ENCODE measurements around the gene NAA25. TPM values are rescaled to one million over a fixed set of nuclear protein-coding genes. Genes with fewer than 3 reads are reported as not detected.

NAA25 gene
- total and polyA plus RNA-seq, 2 of the 4 experiments (the other 2 are of a cell fraction): 10.3 to 25.5 TPM

GRCh38 chr12:112149596-112149995 lies 41.0 kb upstream of the NAA25 start:
- no peak overlapping the region for H4K5ac ChIP-seq (ENCODE audit: low read depth, low read length)
- peaks cover 12% of the 10 kb centered on the region for H3K9me1 ChIP-seq (ENCODE audit: insufficient read depth, low read length)
- no peak overlapping the region for H3K18ac ChIP-seq (ENCODE audit: low read depth, low read length)
- no peak overlapping the region for H3K4me2 ChIP-seq (ENCODE audit: low read depth, low read length)
- WGBS, 2 experiments (ENCODE audit: extremely low coverage in 2 of 2, insufficient read length in 1 of 2): 100% methylated on average over 1 of the region's 5 CpGs; no CpG with 5 or more reads in 1 of the 2 experiments
- H3K9me3 ChIP-seq (ENCODE audit: control insufficient read depth, insufficient read depth, low read length): no peaks in the 10 kb centered on the region
- H2BK15ac ChIP-seq (ENCODE audit: low read depth, low read length): no peak overlapping the region
- no peak overlapping the region for H3K14ac ChIP-seq (replicated peaks; ENCODE audit: low read depth, low read length)
- BruUV-seq (replicated peaks): no TSS peak
- H4K8ac ChIP-seq (ENCODE audit: low read depth in 2 of 2, low read length in 2 of 2): no peak overlapping the region
- TF ChIP-seq FOS (IDR thresholded peaks at IDR 0.05; ENCODE audit: low read depth, low read length) (no peak), CHD1 (IDR thresholded peaks at IDR 0.05; ENCODE audit: low read depth, low read length) (no peak), NFE2L2 (IDR thresholded peaks at IDR 0.05; ENCODE audit: low read depth, low read length) (no peak), BHLHE40 (IDR thresholded peaks at IDR 0.05; ENCODE audit: low read depth, low read length) (no peak), POLR2A (IDR thresholded peaks at IDR 0.05; ENCODE audit: low read depth, low read length) (no peak), CTCF (conservative IDR thresholded peaks at IDR 0.05; ENCODE audit: low read depth, low read length) (no peak), MAZ (IDR thresholded peaks at IDR 0.05; ENCODE audit: borderline replicate concordance, low read depth, low read length) (no peak), RAD21 (IDR thresholded peaks at IDR 0.05; ENCODE audit: low read length) (no peak), RFX5 (IDR thresholded peaks at IDR 0.05; ENCODE audit: low read depth, low read length) (no peak), CEBPB (IDR thresholded peaks at IDR 0.05; ENCODE audit: low read depth, low read length) (no peak), MAFK (IDR thresholded peaks at IDR 0.05; ENCODE audit: low read depth, low read length) (no peak), MXI1 (IDR thresholded peaks at IDR 0.05; ENCODE audit: borderline replicate concordance, low read depth, low read length) (no peak), SMC3 (IDR thresholded peaks at IDR 0.05; ENCODE audit: low read depth, low read length) (no peak), ELK1 (IDR thresholded peaks at IDR 0.05; ENCODE audit: borderline replicate concordance, low read depth, low read length) (no peak), RCOR1 (IDR thresholded peaks at IDR 0.05; ENCODE audit: insufficient replicate concordance, low read length) (no peak)
- TF ChIP-seq, protein P1, sequence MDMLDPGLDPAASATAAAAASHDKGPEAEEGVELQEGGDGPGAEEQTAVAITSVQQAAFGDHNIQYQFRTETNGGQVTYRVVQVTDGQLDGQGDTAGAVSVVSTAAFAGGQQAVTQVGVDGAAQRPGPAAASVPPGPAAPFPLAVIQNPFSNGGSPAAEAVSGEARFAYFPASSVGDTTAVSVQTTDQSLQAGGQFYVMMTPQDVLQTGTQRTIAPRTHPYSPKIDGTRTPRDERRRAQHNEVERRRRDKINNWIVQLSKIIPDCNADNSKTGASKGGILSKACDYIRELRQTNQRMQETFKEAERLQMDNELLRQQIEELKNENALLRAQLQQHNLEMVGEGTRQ (IDR thresholded peaks at IDR 0.05; ENCODE audit: low read depth, low read length): no peak
- no peak overlapping the region for H2AFZ ChIP-seq (replicated peaks; ENCODE audit: low read length, poor library complexity)
- H2AK9ac ChIP-seq (replicated peaks; ENCODE audit: low read depth, low read length, poor library complexity): no peak overlapping the region
- H3K27me3 ChIP-seq (ENCODE audit: control insufficient read depth, insufficient read depth, low read length): no peaks in the 10 kb centered on the region
- dilution Hi-C loops (cut with HindIII; ENCODE audit: low sequenced_read_pairs, unreplicated experiment) (no loop called here), in situ Hi-C loops (cut with MboI; ENCODE audit: low sequenced_read_pairs) (no loop called here), intact Hi-C loops (cut with micrococcal nuclease) (no loop called here)
- DNase-seq: no peak
- H3K23ac ChIP-seq (ENCODE audit: low read depth, low read length): no peak overlapping the region
- H3K27ac ChIP-seq (ENCODE audit: insufficient read depth, low read length): no peak overlapping the region
- H3K36me3 ChIP-seq (ENCODE audit: control insufficient read depth, insufficient read depth, low read length): peaks cover 71% of the 10 kb centered on the region
- H2BK5ac ChIP-seq (ENCODE audit: low read depth, low read length, poor library complexity, severe bottlenecking): no peak overlapping the region
- no peak overlapping the region for H2BK120ac ChIP-seq (ENCODE audit: low read depth, low read length)
- peaks cover 6% of the 10 kb centered on the region; the same call in 1 of the 2 replicates for H4K20me1 ChIP-seq (ENCODE audit: insufficient read depth, low read length)
- no peak overlapping the region for H2BK20ac ChIP-seq (ENCODE audit: low read depth, low read length)
- H3K56ac ChIP-seq (ENCODE audit: extremely low read depth, insufficient read depth, low read length): no peak overlapping the region
- peaks cover 2% of the 10 kb centered on the region; the same call in 1 of the 2 replicates for H3K4me1 ChIP-seq (ENCODE audit: control insufficient read depth, insufficient read depth, low read length)
- no peak for ATAC-seq (ENCODE audit: low read depth)
- CTCF ChIA-PET: interaction anchor here (0.7 kb wide), 1 partner anchor 13 kb away, joined by 4 read pairs; no protein-coding TSS in a partner anchor
- H3K9ac ChIP-seq (ENCODE audit: low read depth, low read length): no peak overlapping the region
- H3K79me1 ChIP-seq (ENCODE audit: low read depth in 1 of 2, low read length in 2 of 2): peaks cover 11 to 21% of the 10 kb centered on the region in 2 experiments; a peak in 3 of 4 replicates
- H3K4me3 ChIP-seq (ENCODE audit: insufficient read depth, low read depth, low read length): no peak overlapping the region
- POLR2A ChIA-PET (ENCODE audit: unreplicated experiment): no interaction called here
- H2AK5ac ChIP-seq (ENCODE audit: low read depth, low read length): no peak overlapping the region
- no peak overlapping the region for H3K4ac ChIP-seq (ENCODE audit: low read depth, low read length)
- H4K91ac ChIP-seq (ENCODE audit: insufficient read depth, low read depth, low read length): no peak overlapping the region

All from IMR-90 (cell line).